ENCODE measurements around the gene DCST1.

DCST1 gene

GRCh38 chr1:155077758-155078445 is 44.3 kb downstream of the DCST1 start:
- DNase-seq = no peak

- peak; percentile 55 for DNase-seq
Measured at GRCh38 chr1:155078469-155079209, 45.0 kb downstream of the DCST1 start, which contains the start of gene EFNA3. Gene EFNA3, plus strand, starts transcription at chr1:155078837. Its CDS starts 105 bp downstream, at chr1:155078942.

GRCh38 chr1:155079210-155079486 is 45.5 kb downstream of the DCST1 start:
- DNase-seq = no peak

- DNase-seq = no peak
Measured at GRCh38 chr1:155079487-155080311, 46.1 kb downstream of the DCST1 start.

GRCh38 chr1:155080312-155081228 is 46.9 kb downstream of the DCST1 start:
- no peak for DNase-seq

GRCh38 chr1:155081472-155082300 is 48.1 kb downstream of the DCST1 start:
- no peak for DNase-seq

GRCh38 chr1:155082301-155083051 is 48.9 kb downstream of the DCST1 start:
- DNase-seq = no peak

- no peak for DNase-seq
Measured at GRCh38 chr1:155083052-155083541, 49.5 kb downstream of the DCST1 start.

GRCh38 chr1:155083865-155084721 is 50.5 kb downstream of the DCST1 start:
- DNase-seq = no peak

- peak; percentile 91 for DNase-seq
Measured at GRCh38 chr1:155084722-155085503, 51.3 kb downstream of the DCST1 start.

GRCh38 chr1:155085504-155086127 is 52.0 kb downstream of the DCST1 start:
- DNase-seq = peak; percentile 77

- peak; percentile 73 for DNase-seq
Measured at GRCh38 chr1:155086128-155086741, 52.6 kb downstream of the DCST1 start.

- DNase-seq = no peak
Measured at GRCh38 chr1:155086856-155087535, 53.4 kb downstream of the DCST1 start.

GRCh38 chr1:155091071-155092051 is 57.7 kb downstream of the DCST1 start:
- DNase-seq = peak; percentile 71

GRCh38 chr1:155092131-155092530 is 58.5 kb downstream of the DCST1 start:
- no peak for DNase-seq

GRCh38 chr1:155092641-155093040 is 59.0 kb downstream of the DCST1 start:
- DNase-seq = no peak

All from CD4-positive, alpha-beta T cell treated with Interleukin-15 for 1 hour (primary cell).